ENCODE results near the gene GRK3. TPM values are rescaled to one million over a fixed set of nuclear protein-coding genes. Genes with fewer than 3 reads are reported as not detected.

GRK3 gene
- total RNA-seq, 4 donors from 2014 or later: 3.6 to 10.9 (median 7.1) TPM

DNA sequence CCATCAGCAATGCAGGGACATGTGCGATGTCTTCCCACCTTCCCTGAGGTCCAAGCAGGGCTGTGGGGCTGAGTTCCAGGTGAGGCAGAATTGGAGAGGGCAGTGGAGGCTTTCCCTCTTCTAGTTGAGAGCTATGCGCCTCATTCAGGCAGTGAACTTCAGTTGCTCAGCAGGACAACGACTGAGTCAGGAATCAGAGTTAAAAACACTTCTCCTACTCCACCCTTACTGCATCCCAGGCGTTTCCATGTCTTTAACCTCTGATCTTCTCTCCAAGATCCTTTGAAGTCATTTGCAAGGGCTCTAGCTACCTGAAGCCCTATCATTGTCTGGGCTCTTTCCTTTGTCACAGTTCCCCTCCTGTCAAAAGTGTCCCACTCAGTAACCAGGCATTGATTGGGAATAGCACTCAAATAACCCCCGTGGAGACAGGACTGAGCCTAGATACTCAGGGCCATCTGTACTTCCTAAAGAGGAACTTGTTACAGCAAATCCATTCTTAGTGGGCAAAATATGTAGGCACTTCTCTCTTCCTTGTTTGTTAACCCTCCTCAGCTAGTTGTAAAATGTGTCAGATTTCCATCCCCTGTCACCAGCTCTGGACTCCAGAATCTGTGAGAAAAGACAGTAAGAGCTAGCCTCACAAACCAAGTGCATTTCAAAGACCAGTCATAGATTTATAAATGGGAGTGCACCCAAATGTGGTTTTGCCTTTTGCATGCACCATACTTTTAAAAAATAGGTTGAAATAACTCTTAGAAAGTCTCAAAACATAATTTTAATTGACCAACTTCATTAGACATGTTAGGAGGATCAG is 105.0 kb downstream of the GRK3 start:
- peaks cover 39% of the 10 kb centered on the region for H3K4me1 ChIP-seq
- DNase-seq (ENCODE audit: low spot score in 2 of 2): no peak
- TF ChIP-seq EP300 (IDR thresholded peaks at IDR 0.05) (no peak), POLR2A (IDR thresholded peaks at IDR 0.05) (no peak), POLR2AphosphoS5 (IDR thresholded peaks at IDR 0.05) (no peak)
- TF ChIP-seq, protein P1, sequence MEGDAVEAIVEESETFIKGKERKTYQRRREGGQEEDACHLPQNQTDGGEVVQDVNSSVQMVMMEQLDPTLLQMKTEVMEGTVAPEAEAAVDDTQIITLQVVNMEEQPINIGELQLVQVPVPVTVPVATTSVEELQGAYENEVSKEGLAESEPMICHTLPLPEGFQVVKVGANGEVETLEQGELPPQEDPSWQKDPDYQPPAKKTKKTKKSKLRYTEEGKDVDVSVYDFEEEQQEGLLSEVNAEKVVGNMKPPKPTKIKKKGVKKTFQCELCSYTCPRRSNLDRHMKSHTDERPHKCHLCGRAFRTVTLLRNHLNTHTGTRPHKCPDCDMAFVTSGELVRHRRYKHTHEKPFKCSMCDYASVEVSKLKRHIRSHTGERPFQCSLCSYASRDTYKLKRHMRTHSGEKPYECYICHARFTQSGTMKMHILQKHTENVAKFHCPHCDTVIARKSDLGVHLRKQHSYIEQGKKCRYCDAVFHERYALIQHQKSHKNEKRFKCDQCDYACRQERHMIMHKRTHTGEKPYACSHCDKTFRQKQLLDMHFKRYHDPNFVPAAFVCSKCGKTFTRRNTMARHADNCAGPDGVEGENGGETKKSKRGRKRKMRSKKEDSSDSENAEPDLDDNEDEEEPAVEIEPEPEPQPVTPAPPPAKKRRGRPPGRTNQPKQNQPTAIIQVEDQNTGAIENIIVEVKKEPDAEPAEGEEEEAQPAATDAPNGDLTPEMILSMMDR (IDR thresholded peaks at IDR 0.05): no peak
- no peaks in the 10 kb centered on the region for H3K9me3 ChIP-seq
- WGBS: 84% methylated on average over 5 of the region's 5 CpGs
- no peaks in the 10 kb centered on the region for H3K36me3 ChIP-seq
- no peak overlapping the region for H3K4me3 ChIP-seq
- H3K27me3 ChIP-seq: no peaks in the 10 kb centered on the region
- H3K27ac ChIP-seq: no peak overlapping the region

DNA sequence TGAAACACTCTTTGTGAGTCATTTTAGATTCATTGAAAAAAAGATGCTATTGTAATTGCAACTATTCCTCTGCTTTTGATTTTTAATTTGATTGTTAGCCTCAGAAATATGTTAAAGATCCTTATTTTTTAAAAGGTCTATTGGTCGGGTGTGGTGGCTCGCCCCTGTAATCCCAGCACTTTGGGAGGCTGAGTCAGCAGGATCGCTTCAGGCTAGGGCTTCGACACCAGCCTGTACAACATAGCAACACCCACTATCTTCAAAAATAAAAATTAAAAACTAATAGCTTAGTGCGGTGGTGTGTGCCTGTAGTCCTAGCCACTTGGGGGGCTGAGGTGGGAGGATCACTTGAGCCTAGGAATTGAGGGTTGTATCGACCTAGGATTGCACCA is 105.6 kb downstream of the GRK3 start:
- no peak for DNase-seq (ENCODE audit: low spot score in 2 of 2)
- TF ChIP-seq POLR2A (IDR thresholded peaks at IDR 0.05) (no peak), EP300 (IDR thresholded peaks at IDR 0.05) (no peak), POLR2AphosphoS5 (IDR thresholded peaks at IDR 0.05) (no peak)
- TF ChIP-seq, protein P1 (IDR thresholded peaks at IDR 0.05): no peak
- peaks cover 35% of the 10 kb centered on the region for H3K4me1 ChIP-seq
- H3K27ac ChIP-seq: no peak overlapping the region
- H3K4me3 ChIP-seq: no peak overlapping the region
- no peaks in the 10 kb centered on the region for H3K9me3 ChIP-seq
- 91% methylated on average over 6 of the region's 6 CpGs for WGBS
- H3K36me3 ChIP-seq: no peaks in the 10 kb centered on the region
- no peaks in the 10 kb centered on the region for H3K27me3 ChIP-seq

DNA sequence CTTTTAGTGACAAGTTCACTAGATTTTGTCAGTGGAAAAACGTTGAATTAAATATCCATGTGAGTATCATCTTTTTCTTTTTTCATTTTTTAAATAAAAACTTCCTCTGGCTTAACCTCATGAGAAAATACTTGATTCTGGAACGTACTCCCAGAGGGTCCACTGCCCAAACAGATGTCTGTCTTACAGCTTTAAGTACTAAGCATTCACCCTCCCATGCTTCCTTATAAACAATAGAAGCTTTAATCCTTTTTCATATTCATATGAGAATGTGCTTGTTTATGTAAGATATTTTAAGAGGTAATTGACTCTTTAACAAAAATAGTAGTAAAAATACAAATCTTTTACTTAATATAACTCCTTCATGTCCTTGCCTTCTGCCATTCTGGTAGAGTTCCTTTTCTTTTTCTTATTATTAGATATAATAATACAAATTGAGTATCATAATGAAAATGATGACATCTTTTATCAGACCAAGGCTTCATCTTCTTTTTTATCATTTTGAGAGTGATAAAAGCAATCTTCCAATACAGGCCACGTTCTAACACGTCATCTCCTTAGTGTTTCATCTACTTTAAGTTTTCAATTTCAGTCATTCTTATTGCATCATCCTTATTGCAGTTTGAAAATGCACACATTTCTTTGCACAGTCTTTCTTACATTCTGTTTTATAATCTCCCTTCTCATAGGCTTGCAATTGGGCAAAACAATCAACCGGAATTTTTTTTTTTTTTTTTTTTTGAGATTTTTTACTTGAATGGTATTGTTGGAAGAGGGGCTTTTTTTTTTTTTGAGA is 108.0 kb downstream of the GRK3 start:
- Histone ChIP-seq H3K4me1 (peaks cover 19% of the 10 kb centered on the region), H3K27me3 (no peaks in the 10 kb centered on the region), H3K4me3 (no peak overlapping the region), H3K27ac (no peak overlapping the region), H3K36me3 (peaks cover 3% of the 10 kb centered on the region), H3K9me3 (no peaks in the 10 kb centered on the region)
- DNase-seq (ENCODE audit: low spot score in 2 of 2): no peak
- 83% methylated on average over 5 of the region's 5 CpGs for WGBS
- TF ChIP-seq, protein P1 (IDR thresholded peaks at IDR 0.05): no peak
- TF ChIP-seq EP300 (IDR thresholded peaks at IDR 0.05): no peak
- TF ChIP-seq POLR2A (IDR thresholded peaks at IDR 0.05): no peak
- no peak for TF ChIP-seq POLR2AphosphoS5 (IDR thresholded peaks at IDR 0.05)

DNA sequence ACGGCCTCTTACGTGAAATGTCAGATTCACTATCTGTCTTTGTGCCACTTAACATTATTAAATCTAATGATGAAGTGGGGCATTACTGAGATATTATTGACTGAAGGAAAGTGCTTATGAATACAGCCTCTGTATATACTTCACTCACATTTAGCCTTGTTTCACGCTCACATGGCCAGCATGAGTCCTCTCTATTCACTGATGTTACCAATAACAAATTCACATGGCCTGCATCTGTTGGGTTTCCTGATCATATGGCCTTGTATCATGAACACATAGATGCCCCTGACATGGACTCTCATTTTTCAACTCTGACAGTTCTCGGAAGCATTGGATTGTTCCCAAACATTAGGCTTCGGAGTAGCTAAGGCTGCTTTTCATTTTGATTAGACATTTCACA is 109.2 kb downstream of the GRK3 start:
- H3K27me3 ChIP-seq: no peaks in the 10 kb centered on the region
- no peak overlapping the region for H3K27ac ChIP-seq
- TF ChIP-seq POLR2A (IDR thresholded peaks at IDR 0.05): no peak
- 87% methylated on average over 5 of the region's 5 CpGs for WGBS
- no peak for DNase-seq (ENCODE audit: low spot score in 2 of 2)
- H3K36me3 ChIP-seq: peaks cover 3% of the 10 kb centered on the region
- H3K9me3 ChIP-seq: no peaks in the 10 kb centered on the region
- peaks cover 6% of the 10 kb centered on the region for H3K4me1 ChIP-seq
- no peak overlapping the region for H3K4me3 ChIP-seq

DNA sequence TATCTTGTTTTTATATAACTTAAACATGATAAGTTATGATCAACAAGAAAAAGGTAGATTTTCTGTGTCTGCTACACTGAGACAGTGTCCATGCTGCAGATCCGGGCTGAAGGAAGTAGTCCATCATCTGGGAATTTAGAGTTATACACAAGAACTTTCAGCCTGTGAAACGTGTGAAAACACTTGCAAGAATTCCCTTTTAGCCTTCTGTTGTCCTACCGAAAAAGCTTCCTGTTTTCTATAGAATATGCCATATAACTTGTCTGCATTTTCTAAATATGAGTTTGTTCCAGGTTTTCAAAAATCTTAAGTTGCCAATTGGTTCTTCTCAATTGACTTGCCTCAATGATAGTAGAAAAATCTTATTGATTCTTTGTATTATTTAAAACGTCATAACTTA is 113.2 kb downstream of the GRK3 start:
- no peak overlapping the region for H3K4me3 ChIP-seq
- no peaks in the 10 kb centered on the region for H3K9me3 ChIP-seq
- no peak overlapping the region for H3K27ac ChIP-seq
- H3K4me1 ChIP-seq: no peaks in the 10 kb centered on the region
- TF ChIP-seq, protein P1 (IDR thresholded peaks at IDR 0.05): no peak
- no peak for TF ChIP-seq POLR2AphosphoS5 (IDR thresholded peaks at IDR 0.05)
- no peak for DNase-seq (ENCODE audit: low spot score in 2 of 2)
- 86% methylated on average over 4 of the region's 4 CpGs for WGBS
- peaks cover 3% of the 10 kb centered on the region for H3K36me3 ChIP-seq
- no peaks in the 10 kb centered on the region for H3K27me3 ChIP-seq

Measured in suprapubic skin (tissue), 4 donors.